Common myeloid progenitor, CD34-positive (primary cell): ENCODE data around the gene CROCC.

Experiments used
- CTCF ChIA-PET: fragments of 350-600 bp; sonication (Branson Sonifier 250); formaldehyde crosslinking; loops from one replicate; lab custom pipeline; 2021; ENCODE audit warnings: antibody characterized with exemption; lab: Charles Lee
- POLR2A ChIA-PET: fragments of 350-600 bp; sonication (Branson Sonifier 250); formaldehyde crosslinking; loops from one replicate; lab custom pipeline; 2021; ENCODE audit warnings: antibody characterized with exemption; lab: Charles Lee
- DNase-seq, 3 donors: peaks; one replicate each; pipeline versions ENCODE4 v3.0.0 to v3.0.0-alpha.2; 2013
- H3K27ac ChIP-seq, 2 experiments: 1 replicate in 1 of 2; 2 replicates in 1 of 2; pipeline ENCODE4 v1.7.0; 2013; ENCODE audit warnings: inconsistent platforms in 2 of 2, low read length in 2 of 2, mild to moderate bottlenecking in 2 of 2, low read depth in 1 of 2, moderate library complexity in 1 of 2; ENCODE audit not compliant: severe bottlenecking in 2 of 2, insufficient read depth in 1 of 2, poor library complexity in 1 of 2
- H3K27me3 ChIP-seq, 5 experiments: replicated peaks in 2 of 5; 1 replicate in 3 of 5; 2 replicates in 2 of 5; pipeline versions ENCODE4 v1.6.1 to v1.7.0; 2013; ENCODE audit warnings: low read length in 4 of 5, mild to moderate bottlenecking in 2 of 5, moderate library complexity in 2 of 5, inconsistent platforms in 1 of 5; ENCODE audit not compliant: insufficient read depth in 5 of 5, control insufficient read depth in 4 of 5
- H3K36me3 ChIP-seq, 4 experiments: 1 replicate in 2 of 4; 2 replicates in 2 of 4; pipeline versions ENCODE4 v1.6.1 to v1.7.0; 2013; ENCODE audit warnings: low read length in 3 of 4, control low read depth in 1 of 4, mild to moderate bottlenecking in 1 of 4; ENCODE audit not compliant: control insufficient read depth in 4 of 4, insufficient read depth in 4 of 4
- H3K4me1 ChIP-seq, 4 experiments: 1 replicate in 3 of 4; 2 replicates in 1 of 4; pipeline versions ENCODE4 v1.6.1 to v1.7.1; 2013; ENCODE audit warnings: low read length in 3 of 4, mild to moderate bottlenecking in 3 of 4, control low read depth in 1 of 4, inconsistent platforms in 1 of 4, moderate library complexity in 1 of 4; ENCODE audit not compliant: control insufficient read depth in 4 of 4, insufficient read depth in 4 of 4; ENCODE audit errors: control extremely low read depth in 1 of 4
- H3K4me3 ChIP-seq, 7 experiments: 1 replicate in 4 of 7; 2 replicates in 3 of 7; pipeline versions ENCODE4 v1.5.1 to v1.7.0; 2013; ENCODE audit warnings: mild to moderate bottlenecking in 7 of 7, low read length in 6 of 7, moderate library complexity in 6 of 7, inconsistent platforms in 2 of 7, low read depth in 2 of 7, control low read depth in 1 of 7; ENCODE audit not compliant: insufficient read depth in 4 of 7, control insufficient read depth in 1 of 7; ENCODE audit errors: extremely low read depth in 1 of 7
- H3K9me3 ChIP-seq, 5 experiments: 1 replicate in 4 of 5; 2 replicates in 1 of 5; pipeline versions ENCODE4 v1.6.1 to v1.7.1; 2013; ENCODE audit warnings: low read length in 4 of 5, mild to moderate bottlenecking in 2 of 5, inconsistent platforms in 1 of 5, low read depth in 1 of 5, moderate library complexity in 1 of 5; ENCODE audit not compliant: control insufficient read depth in 4 of 5, insufficient read depth in 2 of 5; ENCODE audit errors: control extremely low read depth in 1 of 5
- WGBS: methylation state at CpG from one replicate; pipeline ENCODE4 v1.1.5; 2013; ENCODE audit not compliant: insufficient coverage; 5-methylcytosine and 5-hydroxymethylcytosine counted together

CROCC gene

GRCh38 chr1:17021896-17022295 lies 100.2 kb downstream of the CROCC start:
- CTCF ChIA-PET = interaction anchor here (1.0 to 3.8 kb wide), 7 partner anchors 8 to 65 kb away, joined by 3 to 22 read pairs (median 5); no protein-coding TSS in a partner anchor
- POLR2A ChIA-PET = interaction anchor here (0.8 kb wide), 1 partner anchor 14 kb away, joined by 3 read pairs; no protein-coding TSS in a partner anchor

More at GRCh38 chr1:17021896-17022295, 100.2 kb downstream of the CROCC start:
- peaks cover 15 to 77% (median 52%) of the 10 kb centered on the region in 4 experiments for H3K36me3 ChIP-seq
- H3K4me3 ChIP-seq = no peak overlapping the region
- peaks cover 0 to 25% (median 14%) of the 10 kb centered on the region in 4 experiments for H3K4me1 ChIP-seq
- 91% methylated on average over 10 of the region's 10 CpGs for WGBS
- no peaks in the 10 kb centered on the region for H3K9me3 ChIP-seq
- DNase-seq = no peak
- H3K27ac ChIP-seq = no peak overlapping the region
- H3K27me3 ChIP-seq = no peaks in the 10 kb centered on the region
